Measurements from ENCODE around the gene ADTRP. TPM values are rescaled to one million over a fixed set of nuclear protein-coding genes. Genes with fewer than 3 reads are reported as not detected.

The ADTRP gene
- total RNA-seq, 1 experiment from 2014 or later, result 0.86 TPM

- no peak for ATAC-seq
- Histone ChIP-seq H3K36me3 (ENCODE audit: control insufficient read depth in 1 of 2, insufficient read depth in 2 of 2, low read length in 2 of 2) (no peaks in the 10 kb centered on the region), H3K4me3 (replicated peaks in 1 of 2; ENCODE audit: low read depth in 1 of 2, low read length in 2 of 2) (no peak overlapping the region), H3K27me3 (ENCODE audit: insufficient read depth, low read length) (no peaks in the 10 kb centered on the region), H3K9ac (ENCODE audit: low read length) (no peak overlapping the region), H3K4me2 (ENCODE audit: low read length) (no peak overlapping the region), H3K4me1 (ENCODE audit: control insufficient read depth in 1 of 2, insufficient read depth in 2 of 2, low read length in 2 of 2) (peaks cover 0 to 5% of the 10 kb centered on the region in 2 experiments; a peak in 1 of 4 replicates), H3K9me3 (ENCODE audit: control insufficient read depth in 1 of 2, insufficient read depth in 1 of 2, low read depth in 1 of 2, low read length in 2 of 2) (no peaks in the 10 kb centered on the region), H3K79me2 (ENCODE audit: insufficient read depth, low read length) (no peaks in the 10 kb centered on the region), H3K9me2 (ENCODE audit: insufficient read depth) (no peaks in the 10 kb centered on the region), H3K27ac (ENCODE audit: low read depth, low read length) (no peak overlapping the region), H4K20me1 (ENCODE audit: insufficient read depth) (no peaks in the 10 kb centered on the region), H2AFZ (ENCODE audit: low read depth, low read length, poor library complexity, severe bottlenecking) (no peak overlapping the region)
- DNase-seq (ENCODE audit: low read depth, low spot score), result no peak
- RAD21 ChIA-PET (ENCODE audit: low non-redundant PET in 1 of 2, low total read pairs in 2 of 2, uncharacterized antibody in 2 of 2, unreplicated experiment in 2 of 2), result no interaction called here
- CTCF ChIA-PET, result no interaction called here
- intact Hi-C loops (cut with micrococcal nuclease), result no loop called here
- POLR2A ChIA-PET, result no interaction called here
- TF ChIP-seq CTCF (IDR thresholded peaks at IDR 0.05 in 2 of 3, conservative IDR thresholded peaks at IDR 0.05 in 1 of 3; ENCODE audit: borderline replicate concordance in 1 of 3, insufficient read depth in 1 of 3, low read depth in 2 of 3, low read length in 2 of 3) (no peak), ZBTB33 (IDR thresholded peaks at IDR 0.05; ENCODE audit: extremely low read depth, insufficient replicate concordance, low read length) (no peak), SRF (IDR thresholded peaks at IDR 0.05; ENCODE audit: low read depth) (no peak), ZNF274 (IDR thresholded peaks at IDR 0.05; ENCODE audit: low read depth, low read length) (no peak), EZH2phosphoT487 (IDR thresholded peaks at IDR 0.05; ENCODE audit: borderline replicate concordance) (no peak), SP1 (IDR thresholded peaks at IDR 0.05; ENCODE audit: low read depth) (no peak), EZH2 (IDR thresholded peaks at IDR 0.05) (no peak), RAD21 (IDR thresholded peaks at IDR 0.05; ENCODE audit: low read depth) (no peak), JUND (IDR thresholded peaks at IDR 0.05) (no peak), ATF3 (IDR thresholded peaks at IDR 0.05) (no peak)
- BruUV-seq (replicated peaks), result no TSS peak
These were observed 35.5 kb upstream of the ADTRP start for GRCh38 chr6:11814106-11814505.

All from HCT116 (cell line).